ENCODE measurements around the gene PDZRN4.

- TF ChIP-seq, protein P1, sequence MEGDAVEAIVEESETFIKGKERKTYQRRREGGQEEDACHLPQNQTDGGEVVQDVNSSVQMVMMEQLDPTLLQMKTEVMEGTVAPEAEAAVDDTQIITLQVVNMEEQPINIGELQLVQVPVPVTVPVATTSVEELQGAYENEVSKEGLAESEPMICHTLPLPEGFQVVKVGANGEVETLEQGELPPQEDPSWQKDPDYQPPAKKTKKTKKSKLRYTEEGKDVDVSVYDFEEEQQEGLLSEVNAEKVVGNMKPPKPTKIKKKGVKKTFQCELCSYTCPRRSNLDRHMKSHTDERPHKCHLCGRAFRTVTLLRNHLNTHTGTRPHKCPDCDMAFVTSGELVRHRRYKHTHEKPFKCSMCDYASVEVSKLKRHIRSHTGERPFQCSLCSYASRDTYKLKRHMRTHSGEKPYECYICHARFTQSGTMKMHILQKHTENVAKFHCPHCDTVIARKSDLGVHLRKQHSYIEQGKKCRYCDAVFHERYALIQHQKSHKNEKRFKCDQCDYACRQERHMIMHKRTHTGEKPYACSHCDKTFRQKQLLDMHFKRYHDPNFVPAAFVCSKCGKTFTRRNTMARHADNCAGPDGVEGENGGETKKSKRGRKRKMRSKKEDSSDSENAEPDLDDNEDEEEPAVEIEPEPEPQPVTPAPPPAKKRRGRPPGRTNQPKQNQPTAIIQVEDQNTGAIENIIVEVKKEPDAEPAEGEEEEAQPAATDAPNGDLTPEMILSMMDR (IDR thresholded peaks at IDR 0.05), result no peak
- no peak for TF ChIP-seq POLR2A (IDR thresholded peaks at IDR 0.05)
Measured at GRCh38 chr12:41612892-41613557, 424.9 kb downstream of the PDZRN4 start.

Measured in thyroid gland (tissue), 4 donors.